Upper lobe of left lung (tissue), 6 donors: ENCODE results near the gene MPP4. TPM values are rescaled to one million over a fixed set of nuclear protein-coding genes. Genes with fewer than 3 reads are reported as not detected.
"Not testable (repeated sequence)": the region's sequence is repeated elsewhere in the genome, so short reads cannot be mapped to it uniquely, and the experiment has no call there.

Source experiments
- ATAC-seq, 2 donors: fragments of 200-7000 bp; cut with Tn5 transposase; one replicate each; pipeline ENCODE4 v1.9.1; 2022; ENCODE audit warnings: mild to moderate bottlenecking in 2 of 2, moderate library complexity in 2 of 2; ENCODE audit not compliant: low FRiP score in 2 of 2
- DNase-seq, 2 donors: peaks; one replicate each; pipeline ENCODE4 v3.0.0-alpha.2; 2019 to 2020
- H3K27ac ChIP-seq, 4 donors: fragments of 200-600 bp; sonication (generic); one replicate each; pipeline ENCODE4 v1.5.1; 2016 to 2019
- H3K27me3 ChIP-seq, 4 donors: fragments of 200-600 bp; sonication (generic); one replicate each; pipeline ENCODE4 v1.5.1; 2017 to 2019
- H3K36me3 ChIP-seq, 4 donors: fragments of 200-600 bp; sonication (generic); one replicate each; pipeline ENCODE4 v1.5.1; 2016 to 2019
- H3K4me1 ChIP-seq, 4 donors: fragments of 200-600 bp; sonication (generic); one replicate each; pipeline ENCODE4 v1.5.1; 2018 to 2019
- H3K4me3 ChIP-seq, 4 donors: fragments of 200-600 bp; sonication (generic); one replicate each; pipeline ENCODE4 v1.5.1; 2017 to 2019; ENCODE audit warnings: mild to moderate bottlenecking in 2 of 4, moderate library complexity in 1 of 4
- H3K9me3 ChIP-seq, 4 donors: fragments of 200-600 bp; sonication (generic); one replicate each; pipeline ENCODE4 v1.5.1; 2018 to 2019
- CTCF ChIP-seq, 6 experiments: fragments of 450-650 bp in 4 of 6; fragments of 200-600 bp in 2 of 6; sonication (generic) in 2 of 6; IDR thresholded peaks; one replicate each; pipeline ENCODE4 v1.5.1; 2016 to 2019; ENCODE audit warnings: antibody characterized with exemption in 6 of 6
- EP300 ChIP-seq, 4 donors: sonication (generic); formaldehyde crosslinking; IDR thresholded peaks; one replicate each; pipeline ENCODE4 v1.5.1; 2017; ENCODE audit warnings: antibody characterized with exemption in 4 of 4, control low read depth in 2 of 4
- POLR2A ChIP-seq, 4 donors: fragments of 450-650 bp; IDR thresholded peaks; one replicate each; pipeline ENCODE4 v1.5.1; 2016 to 2017; ENCODE audit warnings: antibody characterized with exemption in 4 of 4, mild to moderate bottlenecking in 2 of 4
- POLR2AphosphoS5 ChIP-seq, 2 donors: sonication (generic); formaldehyde crosslinking; IDR thresholded peaks; one replicate each; pipeline ENCODE4 v1.5.1; 2017; ENCODE audit warnings: antibody characterized with exemption in 2 of 2
- WGBS, 2 donors: methylation state at CpG; one replicate each; pipeline ENCODE4 v1.1.5; 2017 to 2018; 5-methylcytosine and 5-hydroxymethylcytosine counted together
- total RNA-seq, 6 donors: library from RNA; depleted of rRNA in 4 of 6; stranded (reverse); fragments of >200 nt in 4 of 6; gene quantifications; one replicate each; pipeline versions ENCODE4 v1.1.0 to v1.2.1, GENCODE V29; 2016 to 2021
- donor health status: DM: no; HTN: no; CAD: no; lungs with moderate emphysema.
- donor health status: DM: no; HTN: yes; CAD: no; lungs with severe emphysema.

Gene MPP4
- total RNA-seq, 6 donors from 2014 or later, result 0.13 to 2.1 (median 0.15) TPM; not detected in 1

- no peak overlapping the region for H3K27ac ChIP-seq
- H3K4me3 ChIP-seq, result no peak overlapping the region
- H3K9me3 ChIP-seq, result no peaks in the 10 kb centered on the region
- no peaks in the 10 kb centered on the region for H3K36me3 ChIP-seq
- TF ChIP-seq POLR2AphosphoS5 (IDR thresholded peaks at IDR 0.05), result no peak
- TF ChIP-seq POLR2A (IDR thresholded peaks at IDR 0.05), result no peak
- TF ChIP-seq CTCF (IDR thresholded peaks at IDR 0.05), result no peak
- TF ChIP-seq EP300 (IDR thresholded peaks at IDR 0.05), result no peak
- no peaks in the 10 kb centered on the region for H3K4me1 ChIP-seq
- ATAC-seq (no peak), DNase-seq (no peak)
- H3K27me3 ChIP-seq, result no peaks in the 10 kb centered on the region
- WGBS, 2 donors, result 76 to 78% methylated on average over 6 of the region's 6 CpGs
These were observed 20.0 kb downstream of the MPP4 start for GRCh38 chr2:201678401-201678800.

- H3K36me3 ChIP-seq, result no peaks in the 10 kb centered on the region
- no peaks in the 10 kb centered on the region for H3K9me3 ChIP-seq
- no peaks in the 10 kb centered on the region for H3K27me3 ChIP-seq
- whole genome bisulfite sequencing, 2 donors, result 70 to 76% methylated on average over 4 of the region's 4 CpGs
- no peak overlapping the region for H3K27ac ChIP-seq
- no peaks in the 10 kb centered on the region for H3K4me1 ChIP-seq
- no peak overlapping the region for H3K4me3 ChIP-seq
- no peak for TF ChIP-seq EP300 (IDR thresholded peaks at IDR 0.05)
- TF ChIP-seq POLR2A (IDR thresholded peaks at IDR 0.05), result no peak
- TF ChIP-seq POLR2AphosphoS5 (IDR thresholded peaks at IDR 0.05), result no peak
- TF ChIP-seq CTCF (IDR thresholded peaks at IDR 0.05), result no peak
- no peak for ATAC-seq
- DNase-seq, result no peak
These were observed 23.0 kb downstream of the MPP4 start for GRCh38 chr2:201675454-201675853.

GRCh38 chr2:201674794-201675193, 23.6 kb downstream of the MPP4 start:
- ATAC-seq (no peak), DNase-seq (no peak)
- H3K27me3 ChIP-seq, result no peaks in the 10 kb centered on the region
- TF ChIP-seq CTCF (IDR thresholded peaks at IDR 0.05) (no peak), POLR2AphosphoS5 (IDR thresholded peaks at IDR 0.05) (no peak), EP300 (IDR thresholded peaks at IDR 0.05) (no peak), POLR2A (IDR thresholded peaks at IDR 0.05) (no peak)
- H3K4me1 ChIP-seq, result no peaks in the 10 kb centered on the region
- no peaks in the 10 kb centered on the region for H3K36me3 ChIP-seq
- 81 to 88% methylated on average over 3 of the region's 3 CpGs for WGBS, 2 donors
- no peak overlapping the region for H3K27ac ChIP-seq
- no peaks in the 10 kb centered on the region for H3K9me3 ChIP-seq
- no peak overlapping the region for H3K4me3 ChIP-seq

- Histone ChIP-seq H3K36me3 (no peaks in the 10 kb centered on the region), H3K4me3 (no peak overlapping the region), H3K9me3 (no peaks in the 10 kb centered on the region), H3K27ac (no peak overlapping the region), H3K27me3 (no peaks in the 10 kb centered on the region), H3K4me1 (no peaks in the 10 kb centered on the region)
- no peak for TF ChIP-seq POLR2AphosphoS5 (IDR thresholded peaks at IDR 0.05)
- TF ChIP-seq POLR2A (IDR thresholded peaks at IDR 0.05), result no peak
- TF ChIP-seq EP300 (IDR thresholded peaks at IDR 0.05), result no peak
- no peak for TF ChIP-seq CTCF (IDR thresholded peaks at IDR 0.05)
- 68 to 74% methylated on average over 3 of the region's 3 CpGs for WGBS, 2 donors
- DNase-seq (no peak), ATAC-seq (no peak)
These were observed 24.1 kb downstream of the MPP4 start for GRCh38 chr2:201674298-201674697.

GRCh38 chr2:201673546-201673945, 24.9 kb downstream of the MPP4 start:
- no peak overlapping the region for H3K27ac ChIP-seq
- no peaks in the 10 kb centered on the region for H3K9me3 ChIP-seq
- no peak overlapping the region for H3K4me3 ChIP-seq
- WGBS, 2 donors, result 80 to 90% methylated on average over 2 of the region's 2 CpGs
- no peaks in the 10 kb centered on the region for H3K36me3 ChIP-seq
- DNase-seq (no peak), ATAC-seq (no peak)
- no peaks in the 10 kb centered on the region for H3K4me1 ChIP-seq
- no peaks in the 10 kb centered on the region for H3K27me3 ChIP-seq
- no peak for TF ChIP-seq POLR2AphosphoS5 (IDR thresholded peaks at IDR 0.05)
- TF ChIP-seq EP300 (IDR thresholded peaks at IDR 0.05), result no peak
- no peak for TF ChIP-seq CTCF (IDR thresholded peaks at IDR 0.05)
- no peak for TF ChIP-seq POLR2A (IDR thresholded peaks at IDR 0.05)

GRCh38 chr2:201671205-201671604, 27.2 kb downstream of the MPP4 start:
- ATAC-seq, H3K9me3 ChIP-seq, DNase-seq, H3K4me1 ChIP-seq, H3K4me3 ChIP-seq, H3K36me3 ChIP-seq, H3K27me3 ChIP-seq, H3K27ac ChIP-seq: not testable (repeated sequence)
- WGBS, 2 donors, result 53 to 54% methylated on average over 4 of the region's 4 CpGs
